GM06990 (cell line): ENCODE data around the gene SORBS2.

ENCODE experiments used
- DNase-seq: peaks from one replicate; pipeline ENCODE4 v3.0.0-alpha.2; 2011; ENCODE audit not compliant: insufficient read length; ENCODE audit errors: extremely low read depth
- H3K27me3 ChIP-seq: replicated peaks from 2 replicates; pipeline ENCODE4 v1.6.0; 2011; ENCODE audit warnings: low read length; ENCODE audit not compliant: control insufficient read depth, insufficient read depth
- H3K36me3 ChIP-seq: 2 replicates; pipeline ENCODE4 v1.5.1; 2011; ENCODE audit warnings: low read length; ENCODE audit not compliant: control insufficient read depth, insufficient read depth
- H3K4me3 ChIP-seq: replicated peaks from 2 replicates; pipeline ENCODE4 v1.5.1; 2011; ENCODE audit warnings: low read depth, mild to moderate bottlenecking, control low read depth, low read length
- TF ChIP-seq, protein P1 (sequence below): IDR thresholded peaks from 2 replicates; pipeline ENCODE4 v1.5.1; 2011; ENCODE audit warnings: low read length, control low read depth, mild to moderate bottlenecking, inconsistent platforms; ENCODE audit not compliant: insufficient read depth, poor library complexity, severe bottlenecking

SORBS2 gene

DNA sequence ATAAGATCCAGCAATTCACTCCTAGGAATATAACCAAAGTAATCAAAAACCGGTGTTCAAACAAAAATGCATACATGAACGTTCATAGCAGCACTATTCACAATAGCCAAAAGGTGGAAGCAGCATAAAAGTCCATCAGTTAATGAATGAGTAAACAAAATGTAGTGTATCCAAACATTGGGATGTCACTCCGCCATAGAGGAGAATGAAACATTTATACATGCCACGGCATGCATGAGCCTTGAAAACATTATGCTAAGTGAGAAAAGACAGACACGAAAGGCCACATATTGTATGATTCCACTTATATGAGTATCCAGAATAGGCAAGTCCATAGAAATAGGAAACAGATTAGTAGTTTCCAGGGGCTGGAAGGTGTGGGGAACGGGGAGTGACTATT, 265.7 kb downstream of the SORBS2 start:
- TF ChIP-seq, protein P1, sequence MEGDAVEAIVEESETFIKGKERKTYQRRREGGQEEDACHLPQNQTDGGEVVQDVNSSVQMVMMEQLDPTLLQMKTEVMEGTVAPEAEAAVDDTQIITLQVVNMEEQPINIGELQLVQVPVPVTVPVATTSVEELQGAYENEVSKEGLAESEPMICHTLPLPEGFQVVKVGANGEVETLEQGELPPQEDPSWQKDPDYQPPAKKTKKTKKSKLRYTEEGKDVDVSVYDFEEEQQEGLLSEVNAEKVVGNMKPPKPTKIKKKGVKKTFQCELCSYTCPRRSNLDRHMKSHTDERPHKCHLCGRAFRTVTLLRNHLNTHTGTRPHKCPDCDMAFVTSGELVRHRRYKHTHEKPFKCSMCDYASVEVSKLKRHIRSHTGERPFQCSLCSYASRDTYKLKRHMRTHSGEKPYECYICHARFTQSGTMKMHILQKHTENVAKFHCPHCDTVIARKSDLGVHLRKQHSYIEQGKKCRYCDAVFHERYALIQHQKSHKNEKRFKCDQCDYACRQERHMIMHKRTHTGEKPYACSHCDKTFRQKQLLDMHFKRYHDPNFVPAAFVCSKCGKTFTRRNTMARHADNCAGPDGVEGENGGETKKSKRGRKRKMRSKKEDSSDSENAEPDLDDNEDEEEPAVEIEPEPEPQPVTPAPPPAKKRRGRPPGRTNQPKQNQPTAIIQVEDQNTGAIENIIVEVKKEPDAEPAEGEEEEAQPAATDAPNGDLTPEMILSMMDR: no peak
- no peaks in the 10 kb centered on the region for H3K36me3 ChIP-seq
- H3K4me3 ChIP-seq: no peak overlapping the region
- no peak for DNase-seq
- no peaks in the 10 kb centered on the region; the same call in 1 of the 2 replicates for H3K27me3 ChIP-seq

DNA sequence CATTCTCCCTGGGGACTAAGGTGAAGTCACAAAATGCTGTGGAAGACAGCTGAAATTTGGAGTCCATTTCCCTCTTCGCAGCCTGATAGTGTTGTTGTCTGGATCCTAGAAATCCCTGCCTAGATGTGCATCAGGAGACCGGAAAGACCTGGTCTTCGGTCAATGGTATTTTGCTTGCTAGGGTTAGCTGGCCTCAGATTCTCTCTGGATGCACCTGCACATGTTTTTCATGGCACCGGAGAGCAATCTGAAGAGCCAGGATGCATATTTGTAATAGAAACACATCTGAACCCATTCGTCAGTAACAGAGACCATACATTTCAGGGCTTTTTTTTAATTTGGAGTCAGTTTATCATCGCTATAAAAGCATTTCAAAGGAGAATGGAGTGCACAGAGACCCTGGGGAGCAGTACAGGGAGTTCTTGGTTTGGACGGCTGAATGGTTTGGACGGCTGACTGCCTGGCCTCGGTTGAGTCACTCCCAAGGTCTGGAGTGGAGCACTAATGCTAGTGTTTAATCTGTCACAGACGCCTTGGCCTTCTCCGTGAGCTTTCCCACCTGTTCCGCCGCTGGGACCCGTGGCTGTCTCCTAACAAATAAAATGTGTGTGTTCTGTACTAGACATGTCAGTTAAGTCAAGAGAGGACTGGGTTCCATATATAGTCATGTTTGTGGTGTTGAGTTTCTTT, 269.2 kb downstream of the SORBS2 start:
- TF ChIP-seq, protein P1: no peak

DNA sequence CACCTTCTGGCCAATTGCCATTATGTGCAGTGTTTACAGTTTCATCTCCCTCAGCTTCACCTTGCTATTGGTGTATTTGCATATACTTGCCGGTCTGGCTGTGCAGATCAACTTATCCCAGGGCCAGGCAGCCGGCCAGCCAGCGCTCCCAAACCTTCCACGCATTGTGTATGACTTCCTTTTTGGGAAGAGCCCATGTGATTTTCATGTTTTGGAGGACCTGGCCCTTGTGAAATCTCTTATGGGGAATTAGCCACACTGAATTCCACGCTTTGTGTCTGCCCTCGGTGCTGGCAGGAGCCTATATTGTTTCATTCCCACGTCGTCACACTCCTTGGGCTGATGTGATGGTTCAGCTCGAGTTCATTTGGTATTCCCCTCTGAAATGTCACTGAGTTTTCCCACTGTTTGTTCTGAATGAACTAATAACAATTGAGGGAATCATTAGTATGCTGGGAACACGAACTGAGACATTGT, 270.7 kb downstream of the SORBS2 start:
- no peak for DNase-seq
- TF ChIP-seq, protein P1: no peak
- Histone ChIP-seq H3K4me3 (no peak overlapping the region), H3K36me3 (no peaks in the 10 kb centered on the region), H3K27me3 (no peaks in the 10 kb centered on the region; the same call in 1 of the 2 replicates)

More for the DNA sequence above, 269.2 kb downstream of the SORBS2 start:
- Histone ChIP-seq H3K4me3 (no peak overlapping the region), H3K36me3 (no peaks in the 10 kb centered on the region), H3K27me3 (no peaks in the 10 kb centered on the region)
- DNase-seq: no peak

DNA sequence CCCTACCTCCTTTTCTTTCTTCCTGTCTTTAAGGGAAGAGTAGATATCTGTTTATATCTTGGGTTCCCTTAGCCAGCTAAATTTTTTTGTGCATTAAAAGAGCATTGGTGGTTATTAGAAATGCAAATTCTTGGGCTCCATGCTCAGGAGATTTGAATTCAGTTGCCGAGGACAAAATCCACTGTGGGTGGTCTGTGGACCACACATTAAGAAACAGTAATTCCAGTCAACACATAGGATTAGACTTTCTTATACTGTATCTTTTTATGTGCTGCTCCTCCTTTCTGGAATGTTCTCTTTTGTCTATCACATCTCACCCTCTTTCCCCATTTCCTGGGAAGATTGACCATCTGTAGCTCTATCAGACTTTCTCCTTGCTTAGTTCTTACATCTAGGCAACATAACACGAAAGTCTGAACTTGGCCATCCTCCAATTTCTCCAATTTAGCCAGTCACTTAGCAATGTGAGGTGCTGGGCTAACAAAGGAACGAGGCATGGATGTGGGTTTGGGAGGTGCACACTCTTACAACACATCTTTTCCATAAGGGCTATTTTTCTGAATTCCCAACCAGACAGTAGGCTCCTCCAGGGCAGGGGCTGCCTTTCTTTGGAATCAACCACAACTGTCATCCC, 271.4 kb downstream of the SORBS2 start:
- no peak for DNase-seq
- no peaks in the 10 kb centered on the region for H3K36me3 ChIP-seq
- H3K27me3 ChIP-seq: peaks cover 1% of the 10 kb centered on the region; the same call in 1 of the 2 replicates
- TF ChIP-seq, protein P1: no peak
- H3K4me3 ChIP-seq: no peak overlapping the region

DNA sequence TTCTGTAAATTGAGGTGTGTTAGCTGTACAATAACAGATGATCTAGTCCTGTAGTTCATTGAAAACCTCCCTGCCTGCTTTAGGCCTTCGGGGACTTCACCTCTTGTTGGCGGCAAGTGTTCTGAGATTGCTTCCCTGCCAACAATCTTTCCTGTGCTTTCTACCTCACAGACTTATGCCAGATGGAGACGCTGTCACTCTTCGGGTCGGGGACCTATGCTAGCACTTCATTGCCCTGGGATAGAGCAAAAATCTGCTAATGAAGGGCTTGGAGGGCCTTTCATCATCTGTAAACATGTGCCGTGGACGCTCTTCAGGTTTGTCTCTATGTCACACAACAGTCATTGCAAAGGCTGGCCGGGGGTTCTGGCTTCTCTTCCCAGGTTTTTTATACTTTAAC, 272.0 kb downstream of the SORBS2 start:
- Histone ChIP-seq H3K4me3 (no peak overlapping the region), H3K27me3 (peaks cover 1% of the 10 kb centered on the region; the same call in 1 of the 2 replicates), H3K36me3 (no peaks in the 10 kb centered on the region)
- TF ChIP-seq, protein P1: no peak
- DNase-seq: no peak
